Endometrium (tissue), 2 donors: ENCODE measurements around the gene KCNK7.

Experiments
- FAIRE-seq: peaks from 2 replicates; lab custom pipeline; 2012; peaks lifted over from hg19 to GRCh38; lab: Jason Lieb, UNC
- donor health status: control.
- donor health status: control.

Gene KCNK7

GRCh38 chr11:65627202-65627601 is 31.6 kb upstream of the KCNK7 start:
- no peak for FAIRE-seq

- no peak for FAIRE-seq
Observed at GRCh38 chr11:65625628-65626342, 30.2 kb upstream of the KCNK7 start.

- no peak for FAIRE-seq
Observed at GRCh38 chr11:65624931-65625627, 29.5 kb upstream of the KCNK7 start.

GRCh38 chr11:65623852-65624616 is 28.4 kb upstream of the KCNK7 start:
- no peak for FAIRE-seq

DNA sequence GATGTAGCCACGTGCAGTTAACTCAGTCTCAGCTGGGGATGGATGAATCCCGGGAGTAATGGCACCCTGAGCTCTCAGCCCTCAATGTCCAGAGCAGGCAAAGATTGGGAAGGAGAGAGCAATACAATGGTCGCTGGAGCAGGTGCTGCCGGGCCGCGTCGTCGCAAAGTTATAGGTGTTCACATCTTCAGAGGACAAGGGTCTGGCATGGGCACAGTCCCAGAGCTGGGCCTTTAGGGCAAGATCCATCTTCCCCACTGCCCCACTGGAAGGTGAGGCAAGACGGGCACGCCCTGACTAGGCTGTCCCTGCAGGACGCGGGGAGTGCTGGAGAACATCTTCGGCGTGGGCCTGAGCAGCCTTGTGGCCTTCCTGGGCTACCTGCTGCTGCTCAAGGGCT is 27.6 kb upstream of the KCNK7 start:
- no peak for FAIRE-seq

GRCh38 chr11:65622011-65622410 is 26.4 kb upstream of the KCNK7 start:
- no peak for FAIRE-seq

GRCh38 chr11:65621460-65621859 is 25.9 kb upstream of the KCNK7 start:
- FAIRE-seq = no peak

GRCh38 chr11:65620666-65621065 is 25.1 kb upstream of the KCNK7 start:
- no peak for FAIRE-seq

GRCh38 chr11:65619281-65619928 is 23.8 kb upstream of the KCNK7 start:
- no peak for FAIRE-seq

DNA sequence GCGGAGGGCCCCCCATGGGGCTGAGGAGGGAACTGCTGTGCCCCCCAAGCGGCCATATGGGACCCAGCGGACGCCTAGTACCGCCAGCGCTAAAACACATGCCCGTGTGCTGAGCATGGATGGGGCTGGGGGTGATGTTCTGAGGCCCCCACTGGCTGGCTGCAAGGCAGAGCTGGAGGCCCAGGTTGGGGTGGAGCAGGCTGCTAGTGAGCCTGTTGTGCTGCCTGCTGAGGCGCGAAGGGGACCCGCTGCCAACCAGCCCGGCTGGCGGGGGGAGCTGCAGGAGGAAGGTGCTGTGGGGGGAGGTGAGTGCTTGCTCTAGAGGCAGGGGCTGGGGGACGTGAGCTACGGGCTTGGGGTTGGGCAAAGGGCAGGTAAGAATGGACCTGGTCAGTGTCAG is 23.2 kb upstream of the KCNK7 start:
- no peak for FAIRE-seq

DNA sequence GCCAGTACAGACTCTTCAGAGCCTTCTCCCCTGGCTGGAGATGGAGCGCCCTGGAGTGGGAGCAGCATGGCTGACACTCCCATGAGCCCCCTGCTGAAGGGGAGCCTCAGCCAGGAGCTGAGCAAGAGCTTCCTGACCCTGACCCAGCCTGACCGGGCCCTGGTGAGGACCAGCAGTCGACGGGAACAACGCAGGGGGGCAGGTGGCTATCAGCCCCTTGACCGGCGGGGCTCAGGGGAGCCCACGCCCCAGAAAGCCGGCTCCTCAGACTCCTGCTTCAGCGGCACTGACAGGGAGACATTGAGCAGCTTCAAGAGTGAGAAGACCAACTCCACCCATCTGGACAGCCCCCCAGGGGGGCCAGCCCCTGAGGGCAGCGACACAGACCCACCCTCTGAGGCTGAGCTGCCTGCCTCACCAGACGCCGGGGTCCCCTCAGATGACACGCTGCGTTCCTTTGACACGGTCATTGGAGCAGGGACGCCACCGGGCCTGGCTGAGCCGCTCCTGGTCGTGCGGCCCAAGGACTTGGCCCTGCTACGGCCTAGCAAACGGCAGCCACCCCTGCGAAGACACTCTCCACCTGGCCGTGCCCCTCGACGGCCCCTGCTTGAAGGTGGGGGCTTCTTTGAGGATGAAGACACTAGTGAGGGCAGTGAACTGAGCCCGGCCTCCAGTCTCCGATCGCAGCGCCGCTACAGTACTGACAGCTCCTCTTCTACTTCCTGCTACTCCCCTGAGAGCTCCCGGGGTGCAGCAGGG is 22.6 kb upstream of the KCNK7 start:
- FAIRE-seq = no peak

- FAIRE-seq = no peak
Observed at GRCh38 chr11:65617136-65617850, 21.7 kb upstream of the KCNK7 start.

DNA sequence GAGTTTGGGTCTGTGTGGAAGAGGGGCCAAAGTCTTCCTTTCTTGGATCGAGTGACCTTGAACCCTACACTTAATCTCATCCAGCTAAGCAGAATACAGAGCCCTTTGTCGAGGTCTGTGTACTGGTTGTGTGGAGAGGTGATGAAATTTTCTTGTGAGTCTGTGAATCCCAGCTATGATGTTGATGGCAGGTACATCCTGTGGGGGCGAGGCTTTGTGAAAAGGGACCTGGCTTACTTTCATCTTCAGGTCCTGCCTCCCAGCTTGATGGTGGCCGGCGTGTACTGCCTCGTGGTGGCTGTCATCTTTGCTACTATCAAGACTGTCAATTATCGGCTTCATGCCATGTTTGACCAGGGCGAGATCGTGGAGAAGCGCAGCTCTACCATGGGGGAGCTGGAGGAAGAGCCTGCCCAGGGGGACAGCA is 21.0 kb upstream of the KCNK7 start:
- FAIRE-seq = no peak

DNA sequence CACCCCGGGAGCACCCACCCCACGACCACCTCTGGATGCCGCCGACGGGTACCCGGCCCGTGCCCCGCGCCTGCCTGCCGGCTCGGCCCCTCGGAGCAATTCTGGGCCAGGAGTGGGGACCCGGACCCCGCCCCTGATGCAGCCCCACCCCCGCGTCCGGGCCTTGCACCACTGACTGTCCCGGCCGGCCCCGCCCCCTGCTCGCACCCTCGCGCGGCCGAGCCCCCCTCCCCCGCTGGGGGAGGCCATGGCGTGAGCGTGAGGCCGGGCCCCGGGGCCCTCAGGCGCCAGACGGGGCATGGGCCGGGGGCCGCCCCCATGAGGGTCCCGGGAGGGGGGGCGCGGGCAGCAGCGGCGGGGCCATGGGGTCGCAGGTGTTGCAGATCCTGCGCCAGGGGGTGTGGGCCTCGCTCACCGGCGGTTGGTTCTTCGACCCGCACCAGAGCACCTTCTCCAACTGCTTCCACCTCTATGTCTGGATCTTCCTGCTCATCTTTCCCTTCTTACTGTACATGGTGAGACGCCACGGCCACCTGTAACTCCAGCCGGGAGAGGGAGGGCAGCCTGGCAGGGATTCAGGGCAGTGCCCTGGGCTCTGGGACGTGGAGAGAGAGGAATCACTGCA is 20.5 kb upstream of the KCNK7 start:
- FAIRE-seq = no peak

DNA sequence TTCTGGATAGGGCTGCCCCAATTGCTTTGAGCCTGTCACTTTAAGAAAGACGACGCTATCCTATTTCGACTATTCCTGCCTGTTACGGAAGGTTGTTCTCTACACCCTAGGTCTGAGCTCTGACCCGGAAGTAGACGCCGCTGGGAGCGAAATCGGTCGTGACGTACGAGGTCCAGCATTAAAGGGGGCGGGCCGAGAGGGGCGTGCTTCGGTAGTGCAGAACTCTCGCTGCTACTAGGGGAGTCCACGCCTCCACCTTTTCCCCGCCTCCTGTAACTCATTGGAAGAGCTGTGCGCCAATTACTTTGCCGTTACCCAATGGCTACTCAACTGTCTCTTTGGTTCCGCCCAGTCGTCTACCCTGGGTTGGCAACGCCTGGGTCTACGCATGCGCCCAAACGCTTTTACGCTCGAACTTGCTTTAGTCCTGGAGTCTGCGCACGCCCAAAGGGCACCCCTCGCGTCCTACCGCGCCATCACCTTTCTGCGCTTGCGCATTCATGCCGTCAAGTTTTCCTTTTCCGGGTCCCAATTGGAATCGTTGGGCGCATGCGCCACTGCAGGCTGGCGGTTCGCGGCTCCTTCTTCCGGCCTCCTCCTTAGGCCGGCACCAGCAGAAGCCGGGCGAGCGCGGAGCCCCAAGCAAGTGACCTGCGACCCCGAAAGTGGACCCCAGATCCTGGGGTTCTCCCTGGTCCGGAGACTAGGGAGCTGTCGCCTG is 19.8 kb upstream of the KCNK7 start, which contains the start of gene PCNX3:
Gene PCNX3, plus strand, starts transcription at position 548 of the 721 bp plus-strand sequence. CDS start 536 bp downstream, outside the sequence.
- FAIRE-seq = peak; percentile 99

DNA sequence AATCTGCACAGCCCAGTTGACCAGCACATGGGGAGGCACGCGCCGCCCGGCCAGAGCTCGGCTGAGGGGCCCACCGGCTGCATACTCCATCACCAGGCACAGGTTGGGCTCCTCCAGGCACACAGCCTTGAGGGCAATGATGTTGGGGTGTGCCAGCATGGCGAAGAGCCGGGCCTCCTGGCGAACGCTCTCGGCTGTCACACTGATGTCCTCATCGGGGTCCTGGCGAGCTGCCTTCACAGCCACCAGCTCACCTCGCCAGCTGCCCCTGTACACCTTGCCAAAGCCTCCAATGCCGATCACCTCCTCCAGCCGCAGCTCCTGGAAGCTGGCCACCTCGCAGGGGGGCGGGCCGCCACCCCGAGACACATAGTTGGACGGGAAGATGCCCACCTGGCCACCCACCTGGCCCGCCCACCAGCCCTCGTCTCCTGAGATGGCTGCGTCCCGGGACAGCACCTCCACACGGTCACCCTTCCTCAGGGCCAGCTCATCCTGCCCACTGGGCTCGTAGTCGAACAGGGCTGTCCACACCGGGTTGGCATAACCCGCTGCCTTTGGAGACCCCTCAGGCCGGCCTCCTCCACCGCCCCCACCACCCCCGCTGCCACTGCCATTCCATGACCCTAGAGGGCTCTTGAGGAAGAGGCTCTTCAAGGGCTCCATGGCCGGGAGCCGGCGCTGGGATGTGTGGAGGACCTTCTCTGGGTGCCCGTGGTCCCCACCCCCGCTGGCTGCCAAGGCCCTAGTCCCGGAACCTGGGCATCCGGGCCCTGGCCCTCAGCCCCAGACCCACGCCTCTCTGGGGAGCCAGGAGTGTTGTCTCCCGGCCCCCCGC is 17.7 kb upstream of the KCNK7 start:
- no peak for FAIRE-seq

DNA sequence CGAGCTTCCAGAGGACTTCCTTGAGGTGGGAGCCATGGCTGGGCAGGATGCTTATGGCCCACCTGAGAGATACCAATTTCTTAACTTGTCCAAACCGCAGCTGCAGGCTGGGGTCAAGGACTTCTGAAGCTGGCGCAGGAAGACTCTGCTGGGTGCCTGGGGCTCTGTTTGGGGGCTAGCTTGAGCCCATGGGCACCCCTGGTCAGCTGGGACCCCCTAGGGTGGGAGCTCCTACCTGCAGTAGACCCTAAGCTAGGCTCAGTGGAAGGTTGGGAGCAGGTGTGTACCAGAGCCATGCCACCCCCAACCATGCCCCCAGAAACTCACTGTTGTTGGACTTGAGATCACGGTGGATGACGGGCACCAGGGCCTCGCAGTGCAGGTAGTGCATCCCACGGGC is 17.1 kb upstream of the KCNK7 start:
- FAIRE-seq = no peak

GRCh38 chr11:65611758-65612603 is 16.4 kb upstream of the KCNK7 start:
- FAIRE-seq = no peak
